HG02759 (cell line): Measurements from ENCODE around the gene OR4Q3.
"Not testable (repeated sequence)": the region's sequence is repeated elsewhere in the genome, so short reads cannot be mapped to it uniquely, and the experiment has no call there.

Source experiments
- ATAC-seq: cut with Tn5 transposase; IDR thresholded peaks from one replicate; pipeline ENCODE4 v1.9.1; 2021; ENCODE audit warnings: mild to moderate bottlenecking, moderate library complexity; ENCODE audit not compliant: unreplicated experiment

OR4Q3 gene

GRCh38 chr14:19743256-19743655 lies at the start of gene OR4Q3:
Gene OR4Q3 (plus strand): TSS chr14:19743571.
- no peak for ATAC-seq

GRCh38 chr14:19729359-19729758 lies 14.0 kb upstream of the OR4Q3 start:
- ATAC-seq, result no peak

- no peak for ATAC-seq
Measured at GRCh38 chr14:19729763-19730162, 13.6 kb upstream of the OR4Q3 start.

- ATAC-seq, result not testable (repeated sequence)
Measured at GRCh38 chr14:19733893-19734292, 9.5 kb upstream of the OR4Q3 start.

- not testable (repeated sequence) for ATAC-seq
Measured at GRCh38 chr14:19752316-19752715, 8.9 kb downstream of the OR4Q3 start.

- ATAC-seq, result no peak
Measured at GRCh38 chr14:19754172-19754571, 10.8 kb downstream of the OR4Q3 start.

- ATAC-seq, result peak; percentile 22
Measured at GRCh38 chr14:19771491-19771890, 28.1 kb downstream of the OR4Q3 start.

- peak; percentile 59 for ATAC-seq
Measured at GRCh38 chr14:19771895-19772430, 28.6 kb downstream of the OR4Q3 start.

GRCh38 chr14:19772454-19772853 lies 29.1 kb downstream of the OR4Q3 start:
- peak; percentile 63 for ATAC-seq

- not testable (repeated sequence) for ATAC-seq
Measured at GRCh38 chr14:19773204-19773603, 29.8 kb downstream of the OR4Q3 start, which contains the start of gene OR4M1. Gene OR4M1 (plus strand): TSS chr14:19773504. CDS start chr14:19780323, 6,819 bp downstream.

- ATAC-seq, result no peak
Measured at GRCh38 chr14:19775587-19775986, 32.2 kb downstream of the OR4Q3 start.

GRCh38 chr14:19785848-19786247 lies 42.5 kb downstream of the OR4Q3 start:
- ATAC-seq, result not testable (repeated sequence)

- not testable (repeated sequence) for ATAC-seq
Measured at GRCh38 chr14:19787318-19787717, 43.9 kb downstream of the OR4Q3 start.

GRCh38 chr14:19788150-19788549 lies 44.8 kb downstream of the OR4Q3 start:
- ATAC-seq, result not testable (repeated sequence)

- not testable (repeated sequence) for ATAC-seq
Measured at GRCh38 chr14:19796520-19797108, 53.2 kb downstream of the OR4Q3 start.
